T-cell (primary cell): ENCODE results near the gene LAG3. TPM values are rescaled to one million over a fixed set of nuclear protein-coding genes. Genes with fewer than 3 reads are reported as not detected.

Source experiments
- ATAC-seq, 4 experiments: fragments of 200-7000 bp in 3 of 4; fragments of 150-1000 bp in 1 of 4; cut with Tn5 transposase; replicated peaks in 1 of 4; 1 replicate in 3 of 4; 2 replicates in 1 of 4; pipeline ENCODE4 v1.10.0; 2021; ENCODE audit warnings: moderate library complexity in 3 of 4, mild to moderate bottlenecking in 2 of 4, moderate number of reproducible peaks in 1 of 4
- CTCF ChIA-PET, 2 donors: fragments of 300-600 bp; sonication (Branson Sonifier 250); formaldehyde crosslinking; loops; one replicate each; lab custom pipeline; 2022; ENCODE audit warnings: antibody characterized with exemption in 2 of 2; lab: Charles Lee
- POLR2A ChIA-PET, 2 donors: fragments of 300-600 bp; sonication (Branson Sonifier 250); formaldehyde crosslinking; loops; one replicate each; lab custom pipeline; 2022; ENCODE audit warnings: antibody characterized with exemption in 2 of 2; lab: Charles Lee
- DNase-seq, 35 experiments: peaks; one replicate each; pipeline versions ENCODE4 v3.0.0 to v3.0.0-alpha.2; 2013 to 2023
- H3K27ac ChIP-seq: one replicate; pipeline ENCODE4 v1.5.1; 2013; ENCODE audit warnings: low read length
- H3K27me3 ChIP-seq, 2 experiments: replicated peaks in 1 of 2; 1 replicate in 1 of 2; 2 replicates in 1 of 2; pipeline versions ENCODE4 v1.6.1 to v1.7.0; 2013; ENCODE audit warnings: low read length in 1 of 2, mixed read lengths in 1 of 2; ENCODE audit not compliant: control insufficient read depth in 2 of 2, insufficient read depth in 2 of 2; ENCODE audit errors: extremely low read depth in 1 of 2
- H3K36me3 ChIP-seq, 2 donors: 1 replicate in 1 of 2; 2 replicates in 1 of 2; pipeline versions ENCODE4 v1.6.1 to v1.7.0; 2013; ENCODE audit warnings: low read length in 1 of 2; ENCODE audit not compliant: control insufficient read depth in 2 of 2, insufficient read depth in 1 of 2; ENCODE audit errors: extremely low read depth in 1 of 2
- H3K4me1 ChIP-seq, 2 experiments: 1 replicate in 1 of 2; 2 replicates in 1 of 2; pipeline versions ENCODE4 v1.6.1 to v1.7.0; 2013; ENCODE audit warnings: low read length in 2 of 2, mixed read lengths in 1 of 2; ENCODE audit not compliant: insufficient read depth in 2 of 2, control insufficient read depth in 1 of 2; ENCODE audit errors: extremely low read depth in 1 of 2
- H3K4me3 ChIP-seq, 2 donors: 1 replicate in 1 of 2; 2 replicates in 1 of 2; pipeline versions ENCODE4 v1.5.1 to v1.7.0; 2013; ENCODE audit warnings: mild to moderate bottlenecking in 2 of 2, low read length in 1 of 2, moderate library complexity in 1 of 2; ENCODE audit not compliant: control insufficient read depth in 1 of 2; ENCODE audit errors: extremely low read depth in 1 of 2
- H3K9me3 ChIP-seq: 2 replicates; pipeline ENCODE4 v1.7.0; 2013
- H3K27ac Mint-ChIP-seq, 2 donors: one replicate each; pipeline ENCODE4 v1.8.0; 2020 to 2021; ENCODE audit warnings: mild to moderate bottlenecking in 2 of 2, mixed read lengths in 2 of 2
- H3K27me3 Mint-ChIP-seq, 2 donors: one replicate each; pipeline ENCODE4 v1.8.0; 2021 to 2022; ENCODE audit warnings: mixed read lengths in 2 of 2
- H3K36me3 Mint-ChIP-seq: one replicate; pipeline ENCODE4 v1.8.0; 2021; ENCODE audit warnings: mixed read lengths
- H3K4me1 Mint-ChIP-seq, 3 donors: one replicate each; pipeline ENCODE4 v1.8.0; 2020 to 2022; ENCODE audit warnings: mixed read lengths in 3 of 3, mild to moderate bottlenecking in 1 of 3
- H3K4me3 Mint-ChIP-seq, 3 donors: one replicate each; pipeline ENCODE4 v1.8.0; 2020 to 2022; ENCODE audit warnings: mild to moderate bottlenecking in 3 of 3, mixed read lengths in 3 of 3, moderate library complexity in 3 of 3
- H3K9me3 Mint-ChIP-seq, 3 donors: one replicate each; pipeline ENCODE4 v1.8.0; 2020 to 2022; ENCODE audit warnings: mixed read lengths in 3 of 3
- WGBS: methylation state at CpG from one replicate; pipeline ENCODE4 v1.1.5; 2013; ENCODE audit warnings: missing lambda C conversion rate; ENCODE audit not compliant: insufficient coverage; 5-methylcytosine and 5-hydroxymethylcytosine counted together
- total RNA-seq, 35 experiments: library from RNA in 6 of 35; stranded (reverse) in 6 of 35; fragments of 120-200 nt in 1 of 35; gene quantifications; one replicate each; pipeline versions ENCODE4 v1.2.1 to v1.2.4 and lab custom pipeline; 2013 to 2026

The LAG3 gene
- total RNA-seq, 5 donors from 2014 or later (not counting 1 experiment from before 2014, with no cell fraction given): 3.7 to 10.6 (median 7.3) TPM

GRCh38 chr12:6765048-6765633, 7.2 kb upstream of the LAG3 start:
- peaks cover 0 to 54% of the 10 kb centered on the region in 2 experiments for H3K27me3 ChIP-seq
- Mint-ChIP-seq H3K4me1 (peaks cover 25 to 47% (median 35%) of the 10 kb centered on the region in 3 donors), H3K9me3 (no peaks in the 10 kb centered on the region), H3K27me3 (peaks cover 33 to 37% of the 10 kb centered on the region in 2 donors), H3K36me3 (no peaks in the 10 kb centered on the region), H3K4me3 (peak overlapping the region; percentile 62 to 76 (median 73)), H3K27ac (peak overlapping the region in 1 of 2 donors; percentile 64)
- no peaks in the 10 kb centered on the region for H3K9me3 ChIP-seq
- ChIA-PET CTCF (interaction anchor here (0.8 to 2.9 kb wide), 5 partner anchors 10 to 27 kb away, joined by 4 to 22 read pairs (median 7); partner anchors contain the start of gene MLF2 (in 2 of the 2)), POLR2A (no interaction called here)
- H3K36me3 ChIP-seq: no peaks in the 10 kb centered on the region
- H3K4me3 ChIP-seq: peak overlapping the region in 1 of 2 donors; percentile 47
- no peak overlapping the region for H3K27ac ChIP-seq
- WGBS: 72% methylated on average over 5 of the region's 7 CpGs
- ATAC-seq (no peak), DNase-seq (no peak)
- peaks cover 9 to 44% of the 10 kb centered on the region in 2 experiments for H3K4me1 ChIP-seq

- POLR2A ChIA-PET: interaction anchor here in 1 of 2 donors (1.5 kb wide), 1 partner anchor 16 kb away, joined by 4 read pairs; no protein-coding TSS in a partner anchor
These were observed 6.4 kb upstream of the LAG3 start, which contains the start of gene PTMS for GRCh38 chr12:6765634-6766581. PTMS (plus strand) TSS chr12:6766363; CDS start chr12:6766706, 343 bp downstream.

GRCh38 chr12:6766651-6767349, 5.5 kb upstream of the LAG3 start:
- DNase-seq (peak in 22 of 35 experiments; percentile 15 to 74 (median 36)), ATAC-seq (peak; percentile 76 to 81 (median 78))
- Mint-ChIP-seq H3K4me3 (peak overlapping the region; percentile 79 to 88 (median 81)), H3K9me3 (no peaks in the 10 kb centered on the region), H3K27ac (peak overlapping the region; percentile 43 to 52), H3K27me3 (peaks cover 39 to 42% of the 10 kb centered on the region in 2 donors), H3K4me1 (peaks cover 35 to 57% (median 48%) of the 10 kb centered on the region in 3 donors), H3K36me3 (no peaks in the 10 kb centered on the region)
- ChIA-PET POLR2A (interaction anchor here (0.6 to 1.5 kb wide), 3 partner anchors 14 to 107 kb away, joined by 4 to 10 read pairs (median 5); no protein-coding TSS in a partner anchor), CTCF (interaction anchor here (0.6 to 2.9 kb wide), 24 partner anchors 8 to 1935 kb away, joined by 3 to 22 read pairs (median 4); partner anchors contain the start of genes COPS7A (in 2 of the 2), MLF2 (in 2 of the 2), CDCA3 (in 1 of the 2) and USP5 (in 1 of the 2))
- Histone ChIP-seq H3K27ac (no peak overlapping the region), H3K4me3 (peak overlapping the region; percentile 44 to 74), H3K27me3 (peaks cover 0 to 65% of the 10 kb centered on the region in 2 experiments), H3K4me1 (peaks cover 18 to 59% of the 10 kb centered on the region in 2 experiments), H3K36me3 (no peaks in the 10 kb centered on the region), H3K9me3 (no peaks in the 10 kb centered on the region)
- WGBS: under 1% methylated on average over 88 of the region's 88 CpGs

More at GRCh38 chr12:6765634-6766581, 6.4 kb upstream of the LAG3 start, which contains the start of gene PTMS:
- 3% methylated on average over 53 of the region's 63 CpGs for whole genome bisulfite sequencing
- H3K27me3 ChIP-seq: peaks cover 0 to 61% of the 10 kb centered on the region in 2 experiments
- peaks cover 9 to 50% of the 10 kb centered on the region in 2 experiments for H3K4me1 ChIP-seq
- no peaks in the 10 kb centered on the region for H3K36me3 ChIP-seq
- ATAC-seq: peak; percentile 3 to 22 (median 20)
- H3K27ac ChIP-seq: no peak within 1 kb of the TSS
- CTCF ChIA-PET: interaction anchor here (0.7 to 2.9 kb wide), 22 partner anchors 9 to 1936 kb away, joined by 3 to 22 read pairs (median 4); partner anchors contain the start of genes COPS7A (in 2 of the 2), MLF2 (in 2 of the 2), CDCA3 (in 1 of the 2) and USP5 (in 1 of the 2)
- peak in 1 of 35 experiments; percentile 39 for DNase-seq
- H3K9me3 ChIP-seq: no peaks in the 10 kb centered on the region
- no peaks in the 10 kb centered on the region for H3K9me3 Mint-ChIP-seq
- no peaks in the 10 kb centered on the region for H3K36me3 Mint-ChIP-seq
- H3K4me3 Mint-ChIP-seq: peak within 1 kb of the TSS; percentile 79 to 88 (median 81)
- peaks cover 37% of the 10 kb centered on the region in 2 donors for H3K27me3 Mint-ChIP-seq
- H3K4me3 ChIP-seq: peak within 1 kb of the TSS; percentile 44 to 74
- H3K27ac Mint-ChIP-seq: peak within 1 kb of the TSS; percentile 52 to 64
- peaks cover 26 to 48% (median 39%) of the 10 kb centered on the region in 3 donors for H3K4me1 Mint-ChIP-seq

- Histone ChIP-seq H3K4me1 (peaks cover 18 to 67% of the 10 kb centered on the region in 2 experiments), H3K36me3 (no peaks in the 10 kb centered on the region), H3K27me3 (peaks cover 0 to 68% of the 10 kb centered on the region in 2 experiments), H3K4me3 (peak overlapping the region; percentile 44 to 74), H3K9me3 (no peaks in the 10 kb centered on the region), H3K27ac (no peak overlapping the region)
- DNase-seq (no peak), ATAC-seq (no peak)
- H3K4me1 Mint-ChIP-seq: peaks cover 38 to 61% (median 53%) of the 10 kb centered on the region in 3 donors
- ChIA-PET POLR2A (interaction anchor here (0.5 to 1.5 kb wide), 4 partner anchors 13 to 106 kb away, joined by 3 to 10 read pairs (median 4); no protein-coding TSS in a partner anchor), CTCF (interaction anchor here (0.5 to 2.9 kb wide), 24 partner anchors 7 to 290 kb away, joined by 3 to 22 read pairs (median 4); partner anchors contain the start of genes MLF2 (in 2 of the 2), CDCA3 (in 1 of the 2), COPS7A (in 1 of the 2) and USP5 (in 1 of the 2))
- peaks cover 41 to 42% of the 10 kb centered on the region in 2 donors for H3K27me3 Mint-ChIP-seq
- no peaks in the 10 kb centered on the region for H3K9me3 Mint-ChIP-seq
- H3K36me3 Mint-ChIP-seq: no peaks in the 10 kb centered on the region
- H3K27ac Mint-ChIP-seq: peak overlapping the region; percentile 49 to 62
- peak overlapping the region; percentile 79 to 88 (median 81) for H3K4me3 Mint-ChIP-seq
- WGBS: 56% methylated on average over 31 of the region's 44 CpGs
These were observed 4.7 kb upstream of the LAG3 start for GRCh38 chr12:6767353-6768319.
